Mammary epithelial cell (primary cell): ENCODE measurements around the gene SLC36A4.

Experiments used
- CTCF ChIP-seq, 2 donors: IDR thresholded peaks in 1 of 2; conservative IDR thresholded peaks in 1 of 2; 2 replicates each; pipeline ENCODE4 v1.5.1; 2011 to 2012; ENCODE audit warnings: inconsistent platforms in 2 of 2, low read length in 2 of 2, mild to moderate bottlenecking in 2 of 2, control low read depth in 1 of 2, low read depth in 1 of 2; ENCODE audit not compliant: insufficient read depth in 1 of 2; ENCODE audit errors: extremely low read depth in 1 of 2
- EZH2 ChIP-seq: IDR thresholded peaks from 2 replicates; pipeline ENCODE4 v1.6.1; 2012; ENCODE audit warnings: low read length, inconsistent platforms, borderline replicate concordance

GRCh38 chr11:93100211-93100610, 97.6 kb downstream of the SLC36A4 start:
- TF ChIP-seq CTCF (conservative IDR thresholded peaks at IDR 0.05 in 1 of 2, IDR thresholded peaks at IDR 0.05 in 1 of 2; ENCODE audit: extremely low read depth in 1 of 2, insufficient read depth in 1 of 2, low read depth in 1 of 2, low read length in 2 of 2) (no peak), EZH2 (no peak)
